H9 (cell line): ENCODE data around the gene TAF1L. TPM values are rescaled to one million over a fixed set of nuclear protein-coding genes. Genes with fewer than 3 reads are reported as not detected.

Experiments
- DNase-seq: peaks from one replicate; pipeline ENCODE4 v3.0.0-alpha.2; 2017
- H2AFZ ChIP-seq: one replicate; pipeline ENCODE4 v1.6.1; 2013; ENCODE audit warnings: mild to moderate bottlenecking, low read length, control low read depth, moderate library complexity
- H2AK5ac ChIP-seq: 2 replicates; pipeline ENCODE4 v1.6.1; 2013; ENCODE audit warnings: low read length, control low read depth, mixed read lengths; ENCODE audit not compliant: insufficient read length
- H2BK120ac ChIP-seq: one replicate; pipeline ENCODE4 v1.6.1; 2013; ENCODE audit warnings: low read depth, mild to moderate bottlenecking, low read length, control low read depth, inconsistent platforms; ENCODE audit not compliant: poor library complexity, severe bottlenecking
- H2BK12ac ChIP-seq: 2 replicates; pipeline ENCODE4 v1.6.1; 2013; ENCODE audit warnings: low read length, control low read depth, mixed read lengths, low read depth; ENCODE audit not compliant: insufficient read length
- H2BK15ac ChIP-seq: 2 replicates; pipeline ENCODE4 v1.6.1; 2013; ENCODE audit warnings: low read depth, low read length, control low read depth
- H2BK20ac ChIP-seq: one replicate; pipeline ENCODE4 v1.6.1; 2013; ENCODE audit warnings: low read depth, mild to moderate bottlenecking, low read length, control low read depth, inconsistent platforms; ENCODE audit not compliant: poor library complexity, severe bottlenecking
- H2BK5ac ChIP-seq: 2 replicates; pipeline ENCODE4 v1.6.1; 2013; ENCODE audit warnings: low read length, control low read depth, mixed read lengths; ENCODE audit not compliant: insufficient read length
- H3K14ac ChIP-seq: 2 replicates; pipeline ENCODE4 v1.6.1; 2013; ENCODE audit warnings: low read length, control low read depth; ENCODE audit not compliant: insufficient read depth
- H3K18ac ChIP-seq: 2 replicates; pipeline ENCODE4 v1.6.1; 2013; ENCODE audit warnings: low read depth, mild to moderate bottlenecking, mixed read lengths, low read length, control low read depth; ENCODE audit not compliant: insufficient read length
- H3K23ac ChIP-seq: 2 replicates; pipeline ENCODE4 v1.6.1; 2013; ENCODE audit warnings: low read length, control low read depth, mixed read lengths, low read depth; ENCODE audit not compliant: insufficient read length
- H3K23me2 ChIP-seq: 2 replicates; pipeline ENCODE4 v1.6.1; 2013; ENCODE audit warnings: low read depth, mild to moderate bottlenecking, mixed read lengths, low read length, control low read depth; ENCODE audit not compliant: insufficient read length, poor library complexity, severe bottlenecking
- H3K27ac ChIP-seq: 2 replicates; pipeline ENCODE4 v1.5.1; 2013; ENCODE audit warnings: low read length, control low read depth, mixed read lengths, low read depth; ENCODE audit not compliant: insufficient read length
- H3K27me3 ChIP-seq: 2 replicates; pipeline ENCODE4 v1.6.1; 2013; ENCODE audit warnings: low read length, control low read depth, inconsistent platforms; ENCODE audit not compliant: insufficient read depth
- H3K4ac ChIP-seq: 2 replicates; pipeline ENCODE4 v1.6.1; 2013; ENCODE audit warnings: low read depth, mild to moderate bottlenecking, control low read depth, inconsistent platforms, low read length, moderate library complexity
- H3K4me1 ChIP-seq: 2 replicates; pipeline ENCODE4 v1.6.1; 2013; ENCODE audit warnings: low read length, control low read depth, inconsistent platforms; ENCODE audit not compliant: insufficient read depth
- H3K4me2 ChIP-seq: 2 replicates; pipeline ENCODE4 v1.6.1; 2013; ENCODE audit warnings: low read length, control low read depth, mixed read lengths; ENCODE audit not compliant: insufficient read length, insufficient read depth
- H3K56ac ChIP-seq: 2 replicates; pipeline ENCODE4 v1.6.1; 2013; ENCODE audit warnings: low read depth, mild to moderate bottlenecking, mixed read lengths, low read length, control low read depth; ENCODE audit not compliant: insufficient read length
- H3K79me1 ChIP-seq: 2 replicates; pipeline ENCODE4 v1.6.1; 2013; ENCODE audit warnings: low read depth, mild to moderate bottlenecking, moderate library complexity, low read length, control low read depth, inconsistent platforms; ENCODE audit not compliant: insufficient read depth, poor library complexity, severe bottlenecking
- H3K79me2 ChIP-seq: 2 replicates; pipeline ENCODE4 v1.6.1; 2013; ENCODE audit warnings: low read length, control low read depth, inconsistent platforms; ENCODE audit not compliant: insufficient read depth
- H3K9ac ChIP-seq: 2 replicates; pipeline ENCODE4 v1.6.1; 2013; ENCODE audit warnings: low read length, control low read depth, mixed read lengths; ENCODE audit not compliant: insufficient read length; ENCODE audit errors: extremely low read depth
- H3K9me3 ChIP-seq: one replicate; pipeline ENCODE4 v1.6.1; 2013; ENCODE audit warnings: low read depth, low read length, inconsistent platforms; ENCODE audit not compliant: control insufficient read depth
- H3T11ph ChIP-seq: one replicate; pipeline ENCODE4 v1.6.1; 2013; ENCODE audit warnings: mild to moderate bottlenecking, low read length, control low read depth, inconsistent platforms
- H4K20me1 ChIP-seq: one replicate; pipeline ENCODE4 v1.6.1; 2013; ENCODE audit not compliant: control insufficient read depth, insufficient read length, insufficient read depth
- H4K5ac ChIP-seq: 2 replicates; pipeline ENCODE4 v1.6.1; 2013; ENCODE audit warnings: low read depth, mild to moderate bottlenecking, mixed read lengths, low read length, control low read depth; ENCODE audit not compliant: insufficient read length
- H4K8ac ChIP-seq: replicated peaks from 2 replicates; pipeline ENCODE4 v1.6.1; 2013; ENCODE audit warnings: low read length, control low read depth, mixed read lengths, low read depth; ENCODE audit not compliant: insufficient read length
- H4K91ac ChIP-seq: 2 replicates; pipeline ENCODE4 v1.6.1; 2013; ENCODE audit warnings: low read depth, mild to moderate bottlenecking, moderate library complexity, mixed read lengths, low read length, control low read depth; ENCODE audit not compliant: insufficient read length
- H3K27ac Mint-ChIP-seq, 3 experiments: 2 replicates in 2 of 3; 3 replicates in 1 of 3; pipeline ENCODE4 v1.8.0; 2020 to 2021; ENCODE audit warnings: mixed read lengths in 3 of 3, mild to moderate bottlenecking in 1 of 3, moderate library complexity in 1 of 3
- H3K27me3 Mint-ChIP-seq: 2 replicates; pipeline ENCODE4 v1.8.0; 2021; ENCODE audit warnings: low read depth, mild to moderate bottlenecking, moderate library complexity, mixed read lengths
- H3K36me3 Mint-ChIP-seq, 3 experiments: 2 replicates in 2 of 3; 3 replicates in 1 of 3; pipeline ENCODE4 v1.8.0; 2020 to 2021; ENCODE audit warnings: low read depth in 3 of 3, mixed read lengths in 3 of 3; ENCODE audit not compliant: insufficient read depth in 1 of 3
- H3K4me1 Mint-ChIP-seq, 2 experiments: 2 replicates each; pipeline ENCODE4 v1.8.0; 2020; ENCODE audit warnings: mixed read lengths in 2 of 2
- H3K4me3 Mint-ChIP-seq, 2 experiments: 2 replicates in 1 of 2; 3 replicates in 1 of 2; pipeline ENCODE4 v1.8.0; 2020 to 2021; ENCODE audit warnings: mild to moderate bottlenecking in 2 of 2, mixed read lengths in 2 of 2, moderate library complexity in 1 of 2
- H3K9me3 Mint-ChIP-seq, 2 experiments: 2 replicates in 1 of 2; 3 replicates in 1 of 2; pipeline ENCODE4 v1.8.0; 2020; ENCODE audit warnings: mild to moderate bottlenecking in 2 of 2, mixed read lengths in 2 of 2, moderate library complexity in 1 of 2
- CTCF ChIP-seq: fragments of 200-600 bp; sonication (generic); conservative IDR thresholded peaks from 3 replicates; pipeline ENCODE4 v1.8.0; 2021; ENCODE audit warnings: antibody characterized with exemption, mild to moderate bottlenecking
- WGBS: extraction: QIAGEN DNeasy Blood & Tissue Kit; methylation state at CpG from one replicate; pipeline ENCODE4 v1.1.7; 2013; ENCODE audit warnings: missing lambda C conversion rate, low lambda C conversion rate, mixed read lengths; ENCODE audit not compliant: insufficient read length; ENCODE audit errors: extremely low coverage; 5-methylcytosine and 5-hydroxymethylcytosine counted together
- total RNA-seq: library from RNA; stranded (reverse); gene quantifications from 2 replicates; pipeline ENCODE4 v1.2.1, GENCODE V29; 2021

Gene TAF1L
- total RNA-seq, 1 experiment from 2014 or later: not detected

GRCh38 chr9:32596096-32596865, 39.2 kb downstream of the TAF1L start:
- no peaks in the 10 kb centered on the region for H3K4me1 Mint-ChIP-seq
- peaks cover 0 to 43% of the 10 kb centered on the region in 2 experiments; a peak in 2 of 5 replicates for H3K9me3 Mint-ChIP-seq
- no peak overlapping the region for H2AFZ ChIP-seq
- no peak overlapping the region for H3K27ac ChIP-seq
- no peak overlapping the region for H3K18ac ChIP-seq
- no peak overlapping the region for H2BK5ac ChIP-seq
- no peak overlapping the region; a peak in 1 of 7 replicates for H3K27ac Mint-ChIP-seq
- no peak overlapping the region for H4K91ac ChIP-seq
- no peak overlapping the region for H3T11ph ChIP-seq
- DNase-seq: no peak
- no peaks in the 10 kb centered on the region for H4K20me1 ChIP-seq
- H2BK20ac ChIP-seq: no peak overlapping the region
- no peaks in the 10 kb centered on the region for H3K27me3 ChIP-seq
- H3K36me3 Mint-ChIP-seq: no peaks in the 10 kb centered on the region
- H3K27me3 Mint-ChIP-seq: peaks cover 6% of the 10 kb centered on the region; the same call in 1 of the 2 replicates
- H3K14ac ChIP-seq: no peak overlapping the region
- H2BK12ac ChIP-seq: no peak overlapping the region
- no peak for TF ChIP-seq CTCF
- no peak overlapping the region for H3K56ac ChIP-seq
- no peak overlapping the region for H3K4me2 ChIP-seq
- H3K23me2 ChIP-seq: no peaks in the 10 kb centered on the region
- H4K8ac ChIP-seq: no peak overlapping the region
- WGBS: no CpG with 5 or more reads among the region's 4 CpGs
- H3K79me1 ChIP-seq: no peaks in the 10 kb centered on the region
- H2BK15ac ChIP-seq: no peak overlapping the region
- no peak overlapping the region for H4K5ac ChIP-seq
- no peak overlapping the region for H3K9ac ChIP-seq
- H3K4me1 ChIP-seq: no peaks in the 10 kb centered on the region
- no peaks in the 10 kb centered on the region for H3K79me2 ChIP-seq
- no peak overlapping the region for H3K4ac ChIP-seq
- no peak overlapping the region for H2BK120ac ChIP-seq
- no peak overlapping the region for H2AK5ac ChIP-seq
- no peak overlapping the region for H3K4me3 Mint-ChIP-seq
- no peak overlapping the region for H3K23ac ChIP-seq
- no peaks in the 10 kb centered on the region for H3K9me3 ChIP-seq
